HG03575 (cell line): ENCODE data around the gene CX3CL1.
"Not testable (repeated sequence)": the region's sequence is repeated elsewhere in the genome, so short reads cannot be mapped to it uniquely, and the experiment has no call there.

ENCODE experiments used
- ATAC-seq: cut with Tn5 transposase; IDR thresholded peaks from one replicate; pipeline ENCODE4 v1.9.1; 2021; ENCODE audit not compliant: unreplicated experiment, insufficient number of reproducible peaks, low FRiP score; ENCODE audit errors: extremely low read depth

CX3CL1 gene

DNA sequence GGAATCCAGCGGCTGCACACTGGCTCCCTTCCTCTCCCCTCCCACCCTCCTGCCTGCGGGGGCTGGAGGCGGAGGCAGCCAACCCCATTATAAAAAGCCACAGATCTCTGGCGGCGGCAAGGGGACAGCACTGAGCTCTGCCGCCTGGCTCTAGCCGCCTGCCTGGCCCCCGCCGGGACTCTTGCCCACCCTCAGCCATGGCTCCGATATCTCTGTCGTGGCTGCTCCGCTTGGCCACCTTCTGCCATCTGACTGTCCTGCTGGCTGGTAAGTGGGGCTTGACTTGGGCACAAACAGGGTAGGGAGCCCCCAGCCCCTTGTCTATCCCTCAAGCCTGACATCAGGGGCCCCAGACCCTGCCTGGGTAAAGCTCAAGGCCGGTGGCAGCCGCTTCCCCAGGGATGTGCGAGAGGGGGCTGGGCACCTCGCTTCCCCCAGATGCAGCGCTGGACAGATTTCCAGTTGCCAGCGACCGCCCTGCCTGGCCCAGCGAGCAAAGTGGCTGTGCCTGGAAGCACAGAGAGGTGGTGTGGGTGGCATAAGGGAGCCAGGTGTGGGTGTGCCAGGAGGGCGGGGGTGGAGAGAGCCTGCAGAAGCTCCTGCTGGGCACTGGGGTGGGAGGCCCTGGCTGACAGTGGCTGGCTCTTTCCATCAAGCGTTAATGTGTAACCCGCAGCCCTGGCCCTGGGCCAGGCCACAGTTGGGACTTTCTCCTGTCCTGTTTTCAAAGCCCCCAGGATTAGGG lies at the start of gene CX3CL1:
Gene CX3CL1, plus strand, starts transcription at position 119 of the 745 bp plus-strand sequence. Its CDS starts 79 bp downstream, at position 198.
- ATAC-seq = no peak

DNA sequence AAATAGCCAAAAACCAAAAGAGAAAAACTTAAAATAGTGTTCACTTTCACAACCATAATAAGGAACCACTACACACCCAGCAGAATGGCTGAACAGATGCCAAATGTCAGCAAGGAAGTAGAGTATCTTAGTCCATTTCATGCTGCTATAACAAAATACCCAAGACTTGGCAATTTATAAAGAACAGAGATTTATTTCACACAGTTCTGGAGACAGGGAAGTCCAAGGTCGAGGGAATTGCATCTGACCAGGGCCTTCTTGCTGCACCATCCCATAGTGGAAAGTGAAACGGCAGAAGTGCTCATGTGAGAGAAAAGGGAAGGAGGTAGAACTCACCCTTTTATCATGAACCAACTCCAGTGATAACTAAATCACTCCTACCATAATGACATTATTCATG lies 47.5 kb upstream of the CX3CL1 start:
- no peak for ATAC-seq

DNA sequence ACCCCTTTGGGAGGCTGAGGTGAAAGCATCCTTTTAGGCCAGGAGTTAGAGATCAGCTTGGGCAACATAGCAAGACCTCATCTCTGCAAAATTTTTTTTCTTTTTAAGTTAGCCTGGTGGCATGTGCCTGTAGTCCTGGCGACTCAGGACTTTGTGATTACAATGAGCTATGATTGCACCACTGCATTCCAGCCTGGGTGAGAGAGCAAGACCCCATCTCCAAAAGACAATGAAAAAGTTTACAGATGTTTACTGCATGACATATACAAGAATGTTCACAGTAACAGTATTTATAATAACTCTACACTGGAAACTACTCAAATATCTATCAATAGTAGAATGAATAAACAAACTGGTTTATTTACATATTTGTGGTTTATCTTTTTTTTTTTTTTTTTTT lies 46.8 kb upstream of the CX3CL1 start:
- no peak for ATAC-seq

DNA sequence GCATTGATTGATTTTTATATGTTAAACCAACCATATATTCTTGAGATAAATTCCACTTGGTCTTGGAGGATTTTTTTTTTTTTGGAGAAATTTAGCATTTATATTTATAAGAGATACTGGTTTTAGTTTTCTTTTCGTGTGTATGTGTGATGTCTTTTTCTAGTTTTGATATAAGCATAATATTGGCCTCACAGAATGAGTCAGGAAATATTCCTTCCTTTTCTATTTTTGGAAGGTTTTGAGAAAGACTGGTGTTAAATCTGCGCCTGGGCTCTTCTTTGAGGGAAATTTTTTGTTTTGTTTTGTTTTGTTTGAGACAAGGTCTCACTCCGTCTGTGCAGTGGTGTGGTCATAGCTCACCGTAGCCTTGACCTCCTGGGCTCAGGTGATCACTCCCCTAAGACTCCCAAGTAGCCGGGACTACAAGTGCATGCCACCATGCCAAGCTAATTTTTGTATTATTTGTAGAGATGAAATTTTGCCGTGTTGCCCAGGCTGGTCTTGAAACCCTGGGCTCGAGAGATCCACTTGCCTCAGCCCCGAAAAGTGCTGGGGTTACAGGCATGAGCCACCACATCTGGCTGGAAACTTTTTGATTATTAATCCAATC lies 42.5 kb upstream of the CX3CL1 start:
- ATAC-seq = no peak

DNA sequence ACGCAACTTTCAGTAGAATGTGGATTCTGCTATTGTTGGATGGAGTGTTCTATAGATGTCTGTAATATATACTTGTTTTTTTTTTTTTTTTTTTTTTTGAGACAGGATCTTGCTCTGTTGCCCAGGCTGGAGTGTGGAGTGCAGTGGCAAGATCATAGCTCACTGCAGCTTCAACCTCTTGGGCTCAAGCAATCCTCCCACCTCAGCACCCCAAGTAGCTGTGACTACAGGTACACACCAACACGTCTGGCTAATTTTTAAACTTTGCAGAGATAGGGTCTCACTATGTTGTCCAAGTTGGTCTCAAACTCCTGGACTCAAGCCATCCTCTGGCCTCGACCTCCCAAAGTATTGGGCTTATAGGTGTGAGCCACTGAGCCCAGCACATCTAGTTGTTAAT lies 40.9 kb upstream of the CX3CL1 start:
- no peak for ATAC-seq

DNA sequence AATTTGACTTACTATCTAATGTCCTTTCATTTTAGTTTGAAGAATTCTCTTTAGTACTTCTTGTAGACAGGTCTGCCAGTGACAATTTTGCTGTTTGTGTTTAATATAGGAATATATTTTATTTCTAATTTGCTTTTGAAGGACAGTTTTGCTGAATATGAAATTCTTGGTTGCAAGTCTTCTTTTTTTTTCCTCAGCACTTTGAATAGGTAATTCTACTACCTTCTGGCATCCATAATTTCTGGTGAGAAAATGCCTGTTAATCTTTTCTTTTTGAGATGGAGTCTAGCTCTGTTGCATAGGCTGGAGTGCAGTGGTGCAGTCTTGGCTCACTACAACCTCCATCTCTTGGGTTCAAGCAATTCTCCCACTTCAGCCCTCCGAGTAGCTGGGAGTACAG lies 38.9 kb upstream of the CX3CL1 start:
- ATAC-seq = no peak

DNA sequence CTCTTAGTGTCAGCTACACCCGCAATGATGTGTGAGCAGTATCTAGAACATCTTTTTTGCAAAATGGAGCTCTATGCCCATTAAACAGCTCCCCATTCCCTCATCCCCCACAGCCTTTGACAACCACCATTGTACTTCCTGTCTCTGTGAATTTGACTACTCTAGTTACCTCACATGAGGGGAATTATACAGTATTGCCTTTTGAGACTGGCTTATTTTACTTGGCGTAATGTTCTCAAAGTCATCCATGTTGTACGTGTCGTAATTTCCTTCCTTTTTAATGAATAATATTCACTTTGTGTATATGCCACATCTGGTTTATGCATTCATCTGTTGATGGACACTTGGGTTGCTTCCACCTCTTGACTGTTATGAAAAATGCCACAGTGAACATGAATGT lies 36.9 kb upstream of the CX3CL1 start:
- ATAC-seq = no peak

DNA sequence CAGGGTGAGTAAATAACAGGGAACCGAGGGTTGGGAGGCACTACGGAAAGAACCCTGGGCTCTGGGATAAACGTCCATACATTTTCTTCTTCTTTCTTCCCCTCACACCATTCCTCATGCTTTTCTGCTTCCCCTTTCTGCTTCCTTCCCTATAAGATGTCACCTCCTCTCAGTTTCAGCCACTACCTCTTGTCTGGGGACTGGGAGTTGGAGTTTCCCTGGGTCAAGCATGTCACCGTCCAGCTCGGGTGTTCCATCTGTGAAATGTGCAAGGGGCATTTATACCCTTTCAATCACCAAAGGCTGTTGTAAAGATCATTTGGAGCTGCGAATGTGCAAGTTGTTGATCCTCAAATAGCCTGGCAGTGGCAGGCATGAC lies 31.2 kb upstream of the CX3CL1 start:
- no peak for ATAC-seq

DNA sequence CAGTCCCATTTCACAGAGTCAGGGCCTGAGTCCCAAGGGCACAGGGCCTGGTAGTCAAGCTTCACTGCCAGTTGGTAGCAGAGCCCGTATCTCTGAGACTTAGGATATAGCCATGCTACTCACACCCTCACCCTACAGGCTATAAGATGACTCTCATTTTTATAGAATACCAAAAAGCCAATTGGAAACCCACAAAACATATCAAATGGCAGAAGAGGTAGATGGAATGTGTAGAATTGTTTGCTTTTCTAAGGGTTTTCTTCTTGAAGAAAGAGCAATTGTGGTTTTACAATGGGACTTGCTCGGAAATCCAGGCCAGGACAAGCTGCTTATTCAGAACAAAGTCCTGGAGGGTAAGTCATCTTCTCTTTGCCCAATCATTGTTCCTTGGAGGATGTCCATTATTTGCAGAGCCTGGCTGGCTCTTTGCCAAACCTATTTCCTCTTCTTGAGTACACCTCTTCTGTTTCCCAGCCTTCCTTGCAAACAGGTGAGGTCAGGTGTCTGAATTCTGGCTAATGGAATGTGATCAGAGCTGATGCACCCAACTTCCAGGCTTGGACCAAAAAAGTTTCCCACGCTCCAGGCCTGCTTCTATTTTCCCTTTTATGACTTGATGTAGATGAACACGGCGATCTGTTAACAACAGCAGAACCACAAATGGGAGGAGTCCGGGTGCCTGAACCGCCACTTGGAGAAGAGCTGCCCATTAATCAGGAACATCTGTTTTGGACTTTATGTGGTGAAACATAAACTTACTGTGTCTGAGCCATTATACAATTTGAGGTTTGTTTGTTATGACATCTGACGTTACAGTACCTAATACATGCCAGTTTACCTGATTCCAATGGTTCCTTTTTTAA lies 30.6 kb upstream of the CX3CL1 start:
- ATAC-seq = no peak

DNA sequence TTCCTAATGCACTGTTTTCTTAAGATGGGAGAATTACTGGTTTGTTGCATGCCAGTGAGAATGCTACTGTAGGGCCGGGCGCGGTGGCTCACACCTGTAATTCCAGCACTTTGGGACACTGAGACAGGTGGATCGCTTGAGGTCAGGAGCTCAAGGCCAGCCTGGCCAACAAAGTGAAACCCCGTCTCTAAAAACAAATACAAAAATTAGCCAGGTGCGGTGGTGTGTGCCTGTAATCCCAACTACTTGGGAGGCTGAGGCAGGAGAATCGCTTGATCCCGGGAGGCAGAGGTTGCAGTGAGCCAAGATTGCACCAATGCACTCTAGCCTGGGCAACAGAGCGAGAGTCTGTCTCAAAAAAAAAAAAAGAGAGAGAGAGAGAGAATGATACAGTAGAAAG lies 29.7 kb upstream of the CX3CL1 start:
- ATAC-seq = not testable (repeated sequence)

DNA sequence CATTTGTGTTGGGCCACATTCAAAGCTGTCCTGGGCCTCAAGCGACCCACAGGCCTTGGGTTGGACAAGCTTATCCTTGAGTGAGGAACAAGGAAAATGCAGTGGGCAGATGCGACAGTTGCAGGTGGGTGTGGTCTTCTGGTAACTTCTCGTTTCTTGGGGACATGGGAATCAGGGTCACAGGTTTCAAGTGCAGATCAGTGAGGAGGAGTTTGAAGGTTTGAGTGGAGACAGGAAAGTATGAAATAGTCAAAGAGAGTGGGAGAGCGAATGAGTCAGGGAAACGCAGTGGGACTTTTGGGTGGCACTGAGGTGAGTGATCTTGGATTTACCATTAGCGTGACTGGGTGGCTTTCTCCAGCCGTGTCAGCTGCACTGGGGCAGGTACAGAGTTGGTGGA lies 29.1 kb upstream of the CX3CL1 start:
- ATAC-seq = no peak

DNA sequence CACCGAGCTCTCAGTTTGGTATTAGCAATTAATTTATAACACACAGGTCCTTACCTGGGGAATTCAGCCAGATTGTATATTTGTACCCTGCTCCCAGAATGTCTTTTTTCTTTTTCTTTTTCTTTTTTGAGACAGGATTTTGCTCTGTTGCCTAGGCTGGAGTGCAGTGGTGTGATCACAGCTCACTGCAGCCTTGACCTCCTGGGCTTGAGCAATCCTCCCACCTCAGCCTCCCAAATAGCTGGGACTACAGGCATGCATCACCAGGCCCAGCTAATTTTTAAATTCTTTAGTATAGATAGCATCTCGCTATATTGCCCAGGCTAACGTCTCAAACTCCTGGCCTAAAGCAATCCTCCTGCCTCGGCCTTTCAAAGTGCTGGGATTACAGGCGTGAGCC lies 28.2 kb upstream of the CX3CL1 start:
- ATAC-seq = not testable (repeated sequence)

DNA sequence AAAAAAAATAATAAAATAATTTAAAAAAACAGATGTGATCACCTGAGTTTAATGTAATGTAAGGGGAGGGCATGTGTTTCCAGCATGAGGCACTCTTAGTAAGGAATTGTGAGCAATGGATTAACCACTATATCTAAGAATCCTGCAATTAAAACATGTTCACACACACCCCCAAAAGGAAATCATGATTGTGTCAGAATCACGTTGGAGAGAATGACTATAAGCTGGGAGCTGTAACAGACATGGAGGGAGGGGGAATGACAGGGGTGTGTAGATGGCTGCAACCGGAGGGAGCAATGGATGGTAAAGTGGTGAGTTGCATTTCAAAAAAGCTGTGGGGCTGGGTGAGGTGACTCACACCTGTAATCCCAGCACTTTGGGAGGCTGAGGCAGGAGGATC lies 27.3 kb upstream of the CX3CL1 start:
- no peak for ATAC-seq

DNA sequence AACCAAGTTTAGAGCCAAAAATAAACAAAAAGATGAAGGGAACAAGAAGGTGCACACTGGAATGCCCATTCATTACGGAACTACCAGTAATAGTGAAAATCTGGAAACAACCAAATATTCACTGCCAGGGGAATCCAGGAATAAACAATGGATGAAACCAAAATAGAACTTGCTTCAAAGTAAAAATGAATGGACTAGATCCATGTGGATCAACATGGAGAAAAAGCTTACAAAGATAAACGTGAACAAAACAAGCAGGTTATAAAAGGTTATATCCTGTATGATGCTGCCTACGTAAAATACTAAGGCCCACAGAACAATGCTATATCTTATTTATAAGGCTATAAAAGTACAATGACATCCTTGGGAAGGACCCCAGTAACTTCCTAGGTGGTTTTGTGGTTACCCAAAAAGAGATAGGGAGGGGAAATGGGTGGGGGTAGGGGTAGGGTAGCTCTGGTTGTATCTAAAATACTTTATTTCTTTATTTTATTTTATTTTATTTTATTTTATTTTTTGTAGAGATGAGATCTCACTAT lies 26.6 kb upstream of the CX3CL1 start:
- no peak for ATAC-seq

DNA sequence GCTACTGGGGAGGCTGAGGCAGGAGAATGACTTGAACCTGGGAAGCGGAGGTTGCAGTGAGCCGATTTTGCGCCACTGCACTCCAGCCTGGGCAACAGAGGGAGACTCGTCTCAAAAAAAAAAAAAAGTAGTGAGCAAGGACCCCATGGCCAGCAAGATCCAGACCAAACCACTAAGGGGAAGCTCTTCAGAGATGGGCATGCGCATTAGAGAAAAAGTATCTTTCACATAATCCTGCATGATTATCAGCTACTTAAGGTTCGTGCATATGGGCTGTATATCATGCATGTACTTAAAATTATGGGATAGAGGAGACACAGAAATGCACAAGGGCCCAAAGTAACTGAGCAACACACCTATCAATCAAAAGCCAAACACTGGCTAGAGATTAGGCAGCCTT lies 24.4 kb upstream of the CX3CL1 start:
- no peak for ATAC-seq

DNA sequence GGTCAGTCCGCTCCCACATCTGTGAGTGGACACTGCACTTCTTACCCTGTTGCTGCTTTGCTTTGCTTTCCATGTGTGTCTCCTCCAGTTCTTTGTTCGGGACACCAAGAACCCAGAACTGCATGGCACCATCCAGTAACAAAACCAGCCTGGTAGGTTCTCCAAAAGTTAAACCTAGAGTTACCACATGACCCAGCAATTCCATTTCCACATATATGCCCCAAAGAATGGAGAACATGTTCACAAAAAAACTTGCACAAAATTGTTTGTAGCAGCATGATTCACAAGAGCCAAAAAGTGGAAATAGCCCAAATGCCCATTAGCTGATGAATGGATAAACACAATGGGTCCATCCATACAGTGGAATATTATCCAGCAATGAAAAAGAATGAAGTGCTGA lies 24.0 kb upstream of the CX3CL1 start:
- no peak for ATAC-seq

DNA sequence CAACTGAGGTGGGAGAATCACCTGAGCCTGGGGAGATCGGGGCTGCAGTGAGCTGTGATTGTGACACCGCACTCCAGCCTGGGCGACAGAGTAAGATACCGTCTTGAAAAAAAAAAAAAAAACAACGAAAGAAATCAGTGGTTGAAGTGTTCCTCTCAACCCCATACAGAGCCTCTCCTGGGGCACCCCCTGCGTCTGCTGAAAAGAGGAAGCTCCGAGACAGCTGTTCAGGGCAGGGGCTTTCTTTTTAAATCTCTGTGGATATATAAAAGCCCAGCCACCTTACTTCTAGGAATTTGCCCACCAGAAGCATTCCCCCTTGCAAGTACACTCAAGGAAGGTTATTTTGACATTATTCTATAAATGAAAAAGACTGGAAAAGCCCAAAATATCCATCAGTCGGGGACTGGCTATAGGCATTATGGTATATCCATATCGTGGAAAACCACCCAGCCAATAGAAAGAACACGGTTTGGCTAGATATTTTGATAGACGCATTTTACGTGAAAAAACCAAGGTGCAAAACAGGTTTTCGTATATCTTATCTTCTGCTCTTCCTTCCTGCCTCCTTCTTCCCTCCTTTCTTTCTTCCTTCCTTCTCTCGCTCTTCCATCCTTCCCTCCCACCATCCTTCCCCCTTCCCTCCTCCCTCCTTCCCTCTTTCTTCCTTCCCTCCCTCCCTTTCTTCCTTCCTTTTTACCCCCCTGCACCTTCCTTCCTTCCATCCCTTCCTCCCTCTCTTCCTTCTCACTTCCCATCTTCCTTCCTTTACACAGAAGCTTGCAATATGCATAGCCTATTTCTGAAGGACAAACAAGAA lies 22.9 kb upstream of the CX3CL1 start:
- peak; percentile 83 for ATAC-seq

DNA sequence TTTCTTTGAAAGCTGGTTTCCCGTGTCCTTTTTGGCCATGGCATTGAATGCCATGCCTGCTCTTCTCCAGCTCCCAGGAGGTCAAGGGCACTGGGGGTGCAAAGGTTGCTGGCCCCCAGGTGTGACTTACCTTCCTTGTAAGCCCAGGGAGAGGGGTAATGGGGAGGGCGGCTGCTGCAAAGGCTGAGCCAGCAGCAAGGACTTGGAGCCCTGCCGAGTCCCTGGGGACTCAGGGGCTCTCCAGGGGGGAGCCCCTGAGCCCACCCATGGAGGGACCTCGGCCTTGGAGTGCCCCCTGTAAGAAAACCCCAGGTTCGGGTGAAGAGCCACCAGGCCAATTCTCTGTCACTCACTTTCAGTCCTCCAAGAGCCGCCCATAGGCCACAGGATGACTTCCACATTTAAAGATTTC lies 19.6 kb upstream of the CX3CL1 start:
- ATAC-seq = no peak

DNA sequence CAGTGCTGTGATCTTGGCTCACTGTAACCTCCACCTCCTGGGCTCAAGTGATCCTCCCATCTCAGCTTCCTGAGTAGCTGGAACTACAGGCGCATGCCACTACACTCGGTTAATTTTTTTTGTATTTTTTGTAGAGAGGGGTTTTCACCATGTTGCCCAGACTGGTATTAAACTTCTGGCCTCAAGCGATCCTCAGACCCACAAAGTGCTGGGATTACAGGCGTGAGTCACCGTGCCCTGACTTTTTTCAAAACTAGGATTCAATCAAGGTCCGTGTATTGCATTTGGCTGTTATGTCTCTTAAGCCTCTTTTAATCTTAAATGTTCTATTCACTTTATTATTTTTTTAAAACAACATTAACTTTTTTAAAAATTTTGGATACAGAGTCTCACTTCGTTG lies 18.0 kb upstream of the CX3CL1 start:
- no peak for ATAC-seq
